Measurements from ENCODE around the gene SERPIND1.
"Not testable (repeated sequence)": the region's sequence is repeated elsewhere in the genome, so short reads cannot be mapped to it uniquely, and the experiment has no call there.

SERPIND1 gene

DNA sequence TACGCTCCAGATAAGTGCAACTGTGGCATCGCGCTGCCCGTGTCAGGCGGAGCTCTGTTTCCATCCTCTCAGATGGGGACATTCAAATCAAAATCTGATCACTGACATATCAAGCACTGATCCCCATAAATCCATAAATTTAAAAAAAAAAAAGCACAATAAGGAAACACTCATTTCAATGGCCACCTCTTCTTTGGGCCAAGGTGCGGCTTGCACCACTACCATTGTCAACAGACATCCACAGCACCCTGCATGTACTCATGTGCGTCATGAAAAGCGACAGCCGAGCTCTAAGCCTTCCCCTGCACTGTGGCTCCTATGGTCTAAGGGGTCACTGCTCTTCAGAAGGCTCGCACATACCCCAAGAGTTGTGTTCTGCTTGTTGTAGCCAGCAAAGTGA lies 26.7 kb upstream of the SERPIND1 start:
- no peak for DNase-seq

DNA sequence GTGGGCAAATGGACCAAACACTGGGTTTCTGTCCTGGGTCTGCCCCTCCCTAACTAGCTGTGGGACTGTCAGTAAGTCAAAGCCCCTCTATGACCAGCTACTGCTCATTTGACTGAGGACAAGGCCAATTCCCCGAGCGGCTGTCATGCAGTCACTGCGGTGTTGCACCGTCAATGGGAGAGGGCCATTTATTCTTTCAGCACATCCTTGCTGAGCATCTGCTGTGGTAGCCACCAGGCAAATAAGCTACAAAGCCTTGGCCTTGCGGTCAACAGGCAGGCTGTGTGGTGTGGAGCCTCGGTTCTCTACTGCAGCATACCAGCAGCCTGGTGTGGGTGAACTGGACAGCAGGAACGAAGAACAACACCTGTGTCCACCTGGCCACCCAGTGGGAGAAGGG lies 25.8 kb upstream of the SERPIND1 start:
- DNase-seq, result no peak

DNA sequence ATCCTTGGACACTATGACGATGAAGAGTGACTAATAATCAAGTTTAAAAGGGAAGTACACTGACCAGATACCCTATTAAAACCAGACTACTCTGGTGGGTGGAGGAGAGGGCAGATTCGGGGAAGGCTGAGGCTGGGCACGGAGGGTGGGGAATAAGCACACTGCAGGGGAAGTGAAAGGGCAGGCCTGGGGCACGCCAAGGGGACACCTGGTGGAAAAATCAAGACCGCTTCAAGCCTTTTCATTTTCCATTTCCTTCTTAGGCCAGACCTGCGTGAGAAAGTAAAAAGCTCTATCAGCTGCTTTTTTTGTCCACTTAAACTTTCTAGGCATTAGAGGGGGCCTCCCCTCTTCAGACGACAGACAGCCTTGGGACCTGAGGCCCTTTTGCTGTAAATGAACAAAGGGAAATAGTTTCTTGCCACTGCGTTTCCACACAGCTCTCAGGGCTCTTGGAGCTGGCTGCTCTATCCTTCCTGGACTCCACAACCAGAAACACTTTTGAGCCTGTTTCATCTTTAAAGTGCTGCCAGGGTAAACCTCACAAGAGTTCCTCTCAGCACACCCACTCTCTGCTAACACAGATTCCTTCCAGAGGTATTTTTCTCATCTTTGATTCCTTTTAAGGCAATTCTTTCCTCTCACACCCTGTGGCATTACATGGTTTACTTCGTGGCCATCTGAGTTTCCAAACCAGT lies 25.0 kb upstream of the SERPIND1 start:
- DNase-seq, result no peak

DNA sequence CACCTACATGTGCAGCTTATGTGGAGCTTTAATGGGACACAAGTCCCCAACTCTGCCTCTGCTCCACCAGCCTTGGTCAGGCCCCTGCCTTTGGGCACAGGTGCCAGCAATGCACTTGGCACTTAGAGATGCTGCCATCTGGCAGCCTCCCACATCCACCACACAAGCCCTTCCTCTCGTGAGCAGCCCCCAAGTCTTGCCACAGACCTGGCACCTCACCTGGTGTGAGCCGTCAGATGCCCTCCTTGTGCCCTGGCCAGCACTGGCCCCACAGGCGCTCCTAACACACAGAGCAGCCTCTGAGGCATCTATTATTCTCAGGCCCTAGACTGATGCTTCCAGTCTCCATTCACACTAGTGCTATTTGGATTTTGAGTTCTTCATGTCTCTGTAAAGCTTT lies 24.5 kb upstream of the SERPIND1 start:
- DNase-seq, result no peak

DNA sequence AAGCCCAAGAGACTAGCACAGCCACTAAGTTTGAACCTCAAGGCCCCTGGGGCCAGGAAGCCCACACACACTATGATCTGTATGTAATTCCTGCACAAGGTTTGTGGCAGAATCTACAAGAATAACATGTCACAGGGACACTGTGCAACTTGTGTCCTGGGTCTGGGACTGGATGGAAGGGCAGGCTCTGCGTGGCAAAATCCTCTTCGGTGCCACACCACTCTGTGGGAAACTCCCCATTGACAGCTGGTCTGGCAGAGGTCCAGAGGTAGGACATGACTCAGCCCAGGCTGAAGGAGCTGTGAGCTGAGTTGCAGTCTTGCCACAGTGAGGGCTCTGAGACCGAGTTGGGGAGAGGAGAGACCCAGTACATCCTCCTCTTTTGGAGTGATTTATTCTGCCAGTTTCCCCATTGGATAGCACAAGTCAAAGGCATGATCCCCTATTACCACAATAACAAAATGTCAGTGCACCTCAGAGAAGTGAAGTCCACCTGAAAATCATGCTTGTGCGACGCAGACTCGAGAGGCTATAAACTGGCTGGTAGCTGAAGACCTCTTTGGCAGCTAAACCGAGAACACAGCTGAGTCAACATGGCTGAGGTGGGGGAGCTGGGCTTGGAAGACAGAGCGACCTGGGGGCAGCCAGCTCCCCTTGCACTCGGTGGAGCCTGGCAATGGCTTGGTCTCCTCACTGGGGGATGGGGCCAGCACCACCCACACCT lies 23.3 kb upstream of the SERPIND1 start:
- DNase-seq, result no peak

DNA sequence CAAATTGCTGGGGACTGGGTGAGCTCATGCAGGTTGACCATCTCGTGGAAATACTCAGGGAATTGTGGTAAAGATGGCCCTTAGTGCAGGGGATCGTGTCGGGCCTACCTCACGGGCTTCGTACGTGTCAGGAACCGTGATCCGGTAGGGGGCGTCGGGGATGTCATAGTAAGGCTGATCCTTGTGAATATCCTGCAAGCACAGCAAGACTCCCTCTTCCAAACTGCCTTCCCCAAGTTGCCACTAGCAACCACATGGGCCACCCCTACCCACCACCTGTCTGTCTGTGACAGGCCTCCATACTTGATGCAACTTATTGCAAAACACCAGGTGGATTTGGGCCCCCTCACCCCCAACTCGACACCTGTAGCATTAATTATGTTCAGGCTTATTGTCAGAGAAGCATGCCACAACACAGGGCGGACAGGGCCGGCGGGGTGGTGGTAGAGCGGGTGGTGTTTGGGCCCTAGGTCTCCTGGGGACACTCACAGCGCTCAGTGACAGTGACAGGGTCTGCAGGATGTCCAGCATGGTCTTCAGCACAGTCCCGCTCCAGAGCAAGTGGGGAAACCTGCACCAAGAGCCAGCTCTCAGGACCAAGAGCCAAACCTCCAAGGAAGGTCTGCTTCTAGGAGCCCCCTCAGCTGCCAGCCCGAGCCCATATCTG lies 22.6 kb upstream of the SERPIND1 start:
- no peak for DNase-seq

DNA sequence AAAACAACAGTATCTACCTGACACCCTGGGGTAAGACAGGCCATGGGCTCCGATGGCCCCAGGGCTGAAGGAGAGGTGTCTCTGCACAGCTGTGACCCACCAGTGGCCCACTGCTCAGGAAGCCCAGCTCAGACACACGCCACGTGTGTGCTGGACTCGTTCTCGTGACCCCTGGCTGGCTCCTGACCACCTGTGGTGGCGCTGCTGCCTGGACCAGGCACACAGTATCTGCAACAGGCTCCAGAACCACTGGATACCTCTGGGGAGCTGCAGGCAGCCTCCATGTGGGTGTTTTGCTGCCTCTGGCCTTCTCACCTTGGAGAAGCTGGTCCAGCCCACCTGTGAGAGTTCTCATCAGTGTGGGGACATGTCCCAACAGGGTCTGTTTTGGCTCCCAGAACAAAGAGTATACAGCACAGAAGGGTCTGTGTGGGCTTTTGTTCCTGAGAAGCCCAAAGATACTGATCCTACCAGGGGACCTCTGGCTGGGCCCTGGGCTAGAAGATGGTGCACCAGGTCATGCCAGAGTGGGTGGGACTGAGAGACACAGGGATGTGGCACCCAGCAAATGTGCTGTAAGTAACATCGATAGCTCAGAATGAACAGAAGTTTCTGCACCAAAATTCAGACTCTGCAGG lies 21.7 kb upstream of the SERPIND1 start:
- no peak for DNase-seq

DNA sequence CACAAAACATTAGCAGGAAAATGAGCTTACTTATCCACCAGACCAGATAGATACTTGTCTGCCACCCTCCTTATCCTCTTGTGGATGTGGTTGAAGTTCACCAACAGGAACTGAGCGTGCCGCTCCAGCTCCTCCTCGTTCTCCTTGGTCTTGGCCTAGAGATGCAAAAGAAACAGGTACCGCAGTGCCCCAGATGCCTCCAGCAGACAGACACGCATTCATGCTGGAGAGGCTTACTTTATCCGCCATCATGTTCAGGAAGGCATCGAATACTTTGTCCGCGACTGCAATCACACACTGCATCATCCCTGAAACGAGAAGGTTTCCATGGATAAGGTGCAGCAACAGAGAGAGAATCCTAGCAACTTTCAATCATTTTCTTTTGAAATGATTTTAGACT lies 21.0 kb upstream of the SERPIND1 start:
- no peak for DNase-seq

DNA sequence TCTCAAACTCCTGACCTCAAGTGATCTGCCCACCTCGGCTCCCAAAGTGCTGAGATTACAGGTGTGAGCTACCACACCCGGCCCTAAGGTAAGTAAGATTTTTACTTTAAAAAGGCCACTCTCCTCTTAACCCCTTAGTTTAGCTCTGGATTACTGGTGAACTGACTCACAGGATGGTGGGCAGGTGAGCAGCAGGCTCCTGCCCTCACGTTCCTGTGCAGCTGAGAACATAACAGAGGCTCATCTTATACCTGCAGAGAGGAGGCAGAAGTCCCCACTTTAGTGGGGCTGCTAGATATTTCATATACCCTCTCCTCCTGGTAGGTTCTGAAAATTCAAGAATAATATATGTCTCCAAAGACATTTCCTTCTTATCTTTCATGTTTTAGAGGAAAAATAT lies 17.1 kb upstream of the SERPIND1 start:
- no peak for DNase-seq

DNA sequence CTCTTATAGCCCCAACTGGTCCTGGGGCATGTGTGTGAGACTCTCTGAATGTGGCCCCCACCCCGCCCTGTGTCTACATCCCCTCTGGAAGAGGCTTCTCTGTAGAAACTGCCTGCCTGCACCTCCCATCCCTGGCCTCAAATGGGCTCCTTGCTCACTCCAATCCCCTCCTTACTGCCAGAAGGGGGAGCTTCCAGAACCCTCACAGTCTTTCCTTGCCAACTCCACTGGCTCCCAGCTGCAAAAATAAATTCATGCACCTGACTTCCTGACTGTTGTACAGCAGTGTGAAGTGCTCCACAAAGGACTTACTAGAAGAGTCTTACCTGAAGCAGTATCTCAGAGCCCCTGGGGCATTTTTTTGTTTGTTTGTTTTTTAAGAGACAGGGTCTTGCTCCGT lies 15.2 kb upstream of the SERPIND1 start:
- DNase-seq, result no peak

DNA sequence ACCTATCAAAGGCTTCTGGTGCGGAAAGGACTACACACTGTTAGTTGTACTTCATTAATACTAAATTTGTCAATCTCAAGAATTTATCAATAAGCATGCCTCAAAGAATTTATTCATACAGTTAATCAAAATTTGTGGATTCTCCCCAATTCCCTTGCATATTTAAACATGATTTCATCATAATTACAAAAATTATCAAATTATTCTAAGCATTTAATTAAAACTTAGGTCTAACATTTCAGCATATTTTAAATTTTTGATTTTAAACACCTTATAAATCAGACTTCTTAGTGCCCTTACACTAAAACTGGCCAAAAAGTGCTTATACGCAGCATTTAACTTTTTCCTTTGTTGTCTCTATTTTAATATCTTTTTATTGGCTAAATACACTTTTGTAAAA lies 13.8 kb upstream of the SERPIND1 start:
- no peak for DNase-seq

DNA sequence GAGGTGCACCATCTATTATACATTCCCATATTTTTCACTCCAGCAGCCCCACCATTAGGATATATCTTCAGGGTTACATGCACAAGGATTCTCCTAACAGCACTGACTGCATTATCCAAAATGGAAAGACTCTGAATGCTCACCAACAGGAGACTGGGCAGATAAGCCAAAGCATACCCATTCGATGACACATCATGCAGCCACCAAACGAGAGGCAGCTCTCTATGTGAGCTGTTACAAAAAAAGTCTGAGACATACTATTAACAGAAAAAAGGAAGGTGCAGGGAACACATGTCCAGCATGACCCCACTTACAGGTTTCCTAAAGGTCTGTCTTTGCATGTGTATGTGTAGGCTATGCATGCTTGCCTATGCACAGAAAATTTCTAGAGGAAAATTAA lies 12.4 kb upstream of the SERPIND1 start:
- no peak for DNase-seq

DNA sequence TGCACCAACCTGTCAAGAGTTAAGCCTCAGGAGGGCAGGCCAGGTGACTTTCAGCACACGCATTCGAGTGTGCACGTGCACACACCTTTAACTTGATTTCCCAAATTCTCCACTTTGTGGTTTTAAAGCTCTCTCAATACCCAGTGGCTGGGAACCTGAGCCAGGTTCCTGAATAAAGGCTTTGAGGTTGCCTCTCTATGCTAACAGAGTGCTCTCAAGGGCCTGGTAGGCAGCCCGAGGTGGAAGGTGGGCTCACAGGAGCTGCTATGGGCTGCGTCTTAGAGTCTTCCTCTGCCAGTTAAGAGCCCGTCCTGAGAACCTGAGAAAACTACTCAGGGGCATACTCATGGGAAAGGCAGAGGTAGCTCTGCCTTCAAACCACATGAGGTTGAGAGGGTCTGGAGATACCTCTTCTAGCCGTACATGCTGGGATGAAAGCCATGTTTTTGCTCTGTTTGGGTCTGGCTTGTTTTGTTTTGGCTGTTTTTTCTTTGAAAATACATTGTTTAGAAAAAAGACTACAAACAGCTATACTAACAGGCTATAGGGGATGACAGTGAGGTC lies 11.6 kb upstream of the SERPIND1 start:
- no peak for DNase-seq

DNA sequence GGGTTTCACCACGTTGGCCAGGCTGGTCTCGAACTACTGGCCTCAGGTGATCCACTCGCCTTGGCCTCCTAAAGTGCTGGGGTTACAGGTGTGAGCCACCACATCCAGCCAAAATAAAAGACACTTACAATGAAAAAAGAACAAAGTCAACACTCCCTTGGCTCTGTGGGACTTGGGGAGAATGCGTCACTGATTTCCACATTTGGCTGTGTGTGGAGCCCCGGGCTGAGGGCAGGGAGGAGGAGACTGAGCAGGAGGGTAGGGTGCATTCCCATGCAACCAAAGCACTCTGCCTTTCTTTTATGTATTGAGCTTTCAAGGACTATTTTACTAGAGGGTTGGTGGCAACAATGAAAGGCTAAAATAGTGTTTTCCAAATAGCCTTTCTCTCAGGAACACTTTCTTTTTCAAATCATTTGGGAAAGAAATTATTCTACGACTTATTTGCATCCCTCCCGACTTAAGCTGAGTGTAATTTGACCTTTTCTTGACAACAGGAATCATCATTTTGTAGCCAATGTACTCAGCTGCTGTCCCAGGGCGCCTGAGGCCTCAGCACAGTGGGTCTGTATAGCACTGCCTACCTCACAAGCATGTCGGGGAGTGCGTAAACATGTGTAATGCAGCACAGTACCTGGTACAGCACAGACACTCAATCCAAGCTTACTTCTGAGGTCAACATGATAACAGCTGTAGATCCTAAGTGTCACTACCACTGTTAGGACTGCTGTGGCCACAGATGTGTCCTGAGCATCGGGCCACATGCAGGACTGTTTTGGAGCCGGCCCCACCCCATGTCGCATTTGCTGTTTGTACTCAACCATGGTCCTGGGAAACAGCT lies 10.1 kb upstream of the SERPIND1 start:
- no peak for DNase-seq

DNA sequence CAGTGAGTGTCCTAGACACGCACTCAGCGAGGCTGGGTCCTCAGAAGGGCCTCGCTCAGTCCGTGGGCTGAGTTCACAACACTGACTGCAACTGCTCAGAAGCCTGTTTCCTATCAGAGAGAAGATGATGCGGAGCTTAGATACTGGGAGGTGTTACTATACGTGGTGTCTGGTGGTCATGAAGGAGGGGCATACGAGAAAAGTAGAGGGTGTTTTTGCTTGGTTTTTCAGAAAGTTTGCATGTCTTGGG lies 9.5 kb upstream of the SERPIND1 start:
- no peak for DNase-seq

DNA sequence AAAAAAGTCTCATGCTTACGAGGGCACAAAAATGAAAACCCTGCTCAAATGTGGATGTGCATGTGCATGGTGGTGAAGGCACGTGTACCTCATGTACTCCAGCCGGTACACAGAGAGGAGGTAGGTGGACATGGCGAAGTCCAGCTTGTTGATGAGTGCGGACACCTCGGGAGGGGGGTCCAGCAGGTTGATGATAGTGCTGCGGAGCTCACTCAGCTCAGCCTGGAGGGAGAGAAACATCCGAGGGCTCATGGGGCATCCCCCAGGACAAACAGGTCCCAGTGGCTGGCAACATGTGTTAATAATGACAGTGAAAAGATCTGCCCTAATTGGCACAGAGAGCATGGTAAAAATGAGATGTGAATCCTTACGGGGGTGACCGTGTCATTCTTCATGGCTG lies 9.2 kb upstream of the SERPIND1 start:
- DNase-seq, result no peak

DNA sequence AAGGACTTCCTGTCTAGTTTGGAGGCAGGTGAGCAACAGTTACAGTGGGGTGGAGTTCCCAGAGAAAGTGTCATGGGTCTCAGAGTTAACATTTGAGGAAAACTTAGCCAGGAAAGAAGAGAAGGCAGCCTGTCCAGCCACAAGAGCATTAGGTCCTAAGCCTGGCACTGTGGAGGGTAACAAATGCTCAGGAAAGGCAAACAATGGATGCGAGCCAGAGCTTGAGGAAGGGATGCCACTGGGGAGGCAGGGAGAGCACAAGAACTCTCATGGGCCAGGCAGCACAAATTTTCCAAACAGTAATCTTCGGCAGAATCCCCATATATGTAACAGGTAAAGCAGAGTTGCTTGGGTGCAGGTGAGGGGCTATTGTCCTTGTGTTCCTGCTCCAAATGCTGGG lies 8.0 kb upstream of the SERPIND1 start:
- DNase-seq, result no peak

DNA sequence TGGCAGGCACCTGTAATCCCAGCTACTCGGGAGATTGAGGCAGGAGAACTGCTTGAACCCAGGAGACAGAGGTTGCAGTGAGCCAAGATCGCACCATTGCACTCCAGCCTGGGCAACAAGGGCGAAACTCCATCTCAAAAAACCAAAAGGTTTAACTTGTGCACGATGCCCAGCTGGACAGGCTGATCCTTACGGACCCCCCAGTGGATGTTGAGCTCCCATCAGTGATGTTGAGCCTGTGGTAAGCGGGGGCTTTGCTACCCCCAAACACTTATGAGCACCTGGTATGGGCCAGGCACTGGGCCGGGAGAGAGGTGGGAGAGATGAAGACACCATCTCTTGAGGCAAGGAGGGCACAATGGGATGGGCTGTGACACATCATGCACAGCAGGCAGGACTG lies 7.4 kb upstream of the SERPIND1 start:
- DNase-seq, result no peak

DNA sequence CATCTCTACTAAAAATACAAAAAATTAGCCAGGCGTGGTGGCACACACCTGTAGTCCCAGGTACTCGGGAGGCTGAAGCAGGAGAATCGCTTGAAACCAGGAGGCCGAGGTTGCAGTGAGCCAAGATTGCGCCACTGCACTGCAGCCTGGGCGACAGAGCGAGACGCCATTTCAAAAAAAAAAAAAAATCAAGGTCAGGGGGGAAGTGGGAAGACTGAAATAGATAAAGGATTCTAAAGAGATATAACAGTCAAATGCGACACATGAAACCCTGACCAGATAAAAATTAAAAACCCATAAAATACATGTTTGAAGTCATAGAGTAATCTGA lies 4.5 kb upstream of the SERPIND1 start:
- not testable (repeated sequence) for DNase-seq

DNA sequence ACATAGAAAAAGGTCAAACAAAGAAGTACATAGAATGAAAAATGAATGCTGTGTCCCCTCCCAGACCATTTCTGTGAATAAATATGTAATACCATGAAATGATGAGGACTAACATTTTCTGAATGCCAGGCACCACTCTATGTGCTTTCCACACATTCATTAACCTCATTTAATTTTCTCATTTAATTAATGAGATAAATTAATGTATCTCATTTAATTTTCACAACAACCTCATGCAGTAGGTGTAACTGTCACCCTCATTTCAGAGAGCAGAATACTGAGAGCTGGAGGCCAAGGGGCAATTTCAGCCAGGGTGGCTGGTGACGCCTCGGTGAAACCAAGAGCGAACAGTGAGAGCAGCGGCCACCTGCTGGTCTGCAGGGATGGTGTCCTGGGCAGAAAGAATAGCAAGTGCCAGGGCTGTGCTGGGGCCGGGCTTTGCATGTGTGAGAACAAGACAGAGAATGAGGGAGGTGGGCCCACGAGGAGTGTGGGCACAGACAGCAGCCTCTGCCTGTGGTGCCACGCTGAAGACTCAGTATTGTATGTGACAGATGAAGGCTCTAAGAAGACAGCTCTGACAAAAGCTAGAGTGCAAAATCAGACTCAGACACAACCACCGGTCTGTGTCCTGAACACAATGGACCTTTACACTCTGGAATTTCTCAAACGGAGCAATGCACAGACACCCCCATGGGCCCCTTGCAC lies 1.8 kb upstream of the SERPIND1 start:
- DNase-seq, result no peak

DNA sequence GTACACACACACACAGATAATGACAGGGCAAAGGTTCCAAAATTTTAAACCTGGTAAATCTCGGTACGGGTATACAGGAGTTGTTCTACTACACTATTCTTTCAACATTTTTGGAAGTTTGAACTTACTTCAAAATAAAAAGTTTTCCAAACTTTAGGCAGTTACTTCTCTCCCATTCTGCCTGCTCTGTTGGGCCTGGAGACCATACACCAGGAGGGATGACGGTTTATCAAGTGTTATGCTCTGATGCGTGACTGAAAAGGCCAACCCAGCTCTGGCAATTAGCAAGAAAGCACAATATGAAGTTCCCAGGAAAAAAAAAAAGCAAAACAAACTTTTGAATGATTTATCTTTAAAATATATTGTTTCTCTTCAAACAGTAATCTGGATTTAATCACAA lies 969 bp downstream of the SERPIND1 start:
- DNase-seq, result no peak

DNA sequence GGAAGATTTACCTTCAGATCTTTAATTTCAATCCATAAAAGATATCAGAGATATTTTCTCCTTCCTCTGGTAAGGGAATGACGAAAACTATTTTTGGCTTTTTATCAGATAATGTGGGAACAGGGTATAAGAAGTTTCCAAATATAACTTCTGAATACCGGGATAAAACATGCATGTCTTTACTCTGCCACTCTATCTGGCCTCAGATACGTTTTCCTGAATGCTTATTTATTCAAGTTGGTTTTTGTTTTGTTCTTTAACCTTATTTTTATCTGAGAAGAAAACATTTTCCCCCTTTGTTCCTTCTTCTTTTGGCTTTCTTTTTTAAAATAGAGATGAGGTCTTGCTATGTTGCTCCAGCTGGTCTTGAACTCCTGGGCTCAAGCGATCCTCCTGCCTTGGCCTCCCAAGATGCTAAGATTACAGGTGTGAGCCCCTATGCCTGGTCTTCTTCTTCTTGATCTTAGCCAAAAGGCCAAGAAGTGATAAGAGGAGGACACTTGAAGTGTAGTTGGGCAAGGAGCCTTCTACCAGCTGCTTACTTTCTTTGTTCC lies 1.5 kb downstream of the SERPIND1 start:
- DNase-seq, result no peak
